Left renal pelvis (tissue), 4 donors: ENCODE measurements around the gene ACTN4. TPM values are rescaled to one million over a fixed set of nuclear protein-coding genes. Genes with fewer than 3 reads are reported as not detected.

Experiments
- DNase-seq, 4 donors: peaks; one replicate each; pipeline ENCODE4 v3.0.0-alpha.2; 2013; ENCODE audit warnings: low read depth in 4 of 4, low spot score in 3 of 4
- polyA plus RNA-seq, 4 donors: library from polyadenylated mRNA; unstranded; fragments of 120-200 nt; gene quantifications; one replicate each; pipeline ENCODE4 v1.2.1, GENCODE V29; 2013; ENCODE audit not compliant: insufficient read length in 4 of 4

ACTN4 gene
- polyA plus RNA-seq, 4 donors: 470 to 694 (median 623) TPM

- no peak for DNase-seq
Measured at GRCh38 chr19:38660724-38661123, 13.3 kb downstream of the ACTN4 start.

- no peak for DNase-seq
Measured at GRCh38 chr19:38661136-38661535, 13.7 kb downstream of the ACTN4 start.

GRCh38 chr19:38661996-38662395 lies 14.5 kb downstream of the ACTN4 start:
- no peak for DNase-seq

GRCh38 chr19:38662537-38663155 lies 15.2 kb downstream of the ACTN4 start:
- DNase-seq: no peak

GRCh38 chr19:38663156-38663651 lies 15.8 kb downstream of the ACTN4 start:
- no peak for DNase-seq

GRCh38 chr19:38663957-38664502 lies 16.6 kb downstream of the ACTN4 start:
- DNase-seq: no peak

GRCh38 chr19:38664503-38665211 lies 17.2 kb downstream of the ACTN4 start:
- DNase-seq: no peak

GRCh38 chr19:38665219-38665931 lies 17.9 kb downstream of the ACTN4 start:
- DNase-seq: no peak

- DNase-seq: peak in 1 of 4 donors; percentile 77
Measured at GRCh38 chr19:38665950-38666662, 18.7 kb downstream of the ACTN4 start.

- no peak for DNase-seq
Measured at GRCh38 chr19:38666663-38667511, 19.4 kb downstream of the ACTN4 start.

GRCh38 chr19:38667661-38668171 lies 20.3 kb downstream of the ACTN4 start:
- no peak for DNase-seq

GRCh38 chr19:38669552-38669951 lies 22.1 kb downstream of the ACTN4 start:
- DNase-seq: no peak

GRCh38 chr19:38670921-38671398 lies 23.5 kb downstream of the ACTN4 start:
- DNase-seq: no peak

- DNase-seq: no peak
Measured at GRCh38 chr19:38671654-38672053, 24.2 kb downstream of the ACTN4 start.

GRCh38 chr19:38673030-38673429 lies 25.6 kb downstream of the ACTN4 start:
- no peak for DNase-seq

GRCh38 chr19:38674388-38675171 lies 27.1 kb downstream of the ACTN4 start:
- no peak for DNase-seq

- DNase-seq: no peak
Measured at GRCh38 chr19:38675611-38676010, 28.2 kb downstream of the ACTN4 start.

GRCh38 chr19:38676023-38676877 lies 28.8 kb downstream of the ACTN4 start:
- no peak for DNase-seq
